Esophagus squamous epithelium (tissue), 5 donors: Measurements from ENCODE around the gene LMTK2. TPM values are rescaled to one million over a fixed set of nuclear protein-coding genes. Genes with fewer than 3 reads are reported as not detected.

Experiments used
- DNase-seq: peaks from one replicate; lab custom pipeline; 2025; lab: John Stamatoyannopoulos, UW
- H3K27ac ChIP-seq, 4 donors: fragments of 200-600 bp; sonication (generic); one replicate each; pipeline ENCODE4 v1.5.1; 2016 to 2019; ENCODE audit warnings: mild to moderate bottlenecking in 1 of 4
- H3K27me3 ChIP-seq, 4 donors: fragments of 200-600 bp; sonication (generic); 1 replicate in 3 of 4; 2 replicates in 1 of 4; pipeline versions ENCODE4 v1.5.1 to v1.6.0; 2017 to 2021; ENCODE audit warnings: antibody characterized with exemption in 1 of 4
- H3K36me3 ChIP-seq, 3 donors: fragments of 200-600 bp; sonication (generic); one replicate each; pipeline ENCODE4 v1.5.1; 2016 to 2019
- H3K4me1 ChIP-seq, 3 donors: fragments of 200-600 bp; sonication (generic); one replicate each; pipeline ENCODE4 v1.5.1; 2017 to 2019
- H3K4me3 ChIP-seq, 4 donors: fragments of 200-600 bp; sonication (generic); 1 replicate in 3 of 4; 2 replicates in 1 of 4; pipeline ENCODE4 v1.5.1; 2016 to 2019; ENCODE audit warnings: mild to moderate bottlenecking in 2 of 4, moderate library complexity in 1 of 4
- H3K9me3 ChIP-seq, 3 donors: fragments of 200-600 bp; sonication (generic); one replicate each; pipeline ENCODE4 v1.5.1; 2016 to 2019
- POLR2A ChIP-seq, 4 donors: fragments of 450-650 bp; IDR thresholded peaks; one replicate each; pipeline ENCODE4 v1.6.1; 2017; ENCODE audit warnings: antibody characterized with exemption in 4 of 4, mild to moderate bottlenecking in 4 of 4, moderate library complexity in 3 of 4
- WGBS, 2 donors: methylation state at CpG; one replicate each; pipeline ENCODE4 v1.1.5; 2018; 5-methylcytosine and 5-hydroxymethylcytosine counted together
- intact Hi-C: fragments of 100-400 bp; cut with DNase I; formaldehyde crosslinking; loops from one replicate; pipeline ENCODE4 v1.15.0; 2022
- total RNA-seq, 4 donors: library from RNA; depleted of rRNA; stranded (reverse); fragments of >200 nt; gene quantifications; one replicate each; pipeline ENCODE4 v1.1.0, GENCODE V29; 2016
- TF ChIP-seq, protein P1 (sequence below), 6 experiments: fragments of 450-650 bp in 4 of 6; fragments of 200-600 bp in 2 of 6; sonication (generic) in 2 of 6; IDR thresholded peaks; one replicate each; pipeline ENCODE4 v1.5.1; 2016 to 2019; ENCODE audit warnings: antibody characterized with exemption in 6 of 6, mild to moderate bottlenecking in 4 of 6, moderate library complexity in 4 of 6
- donor health status: DM: yes; HTN: yes; CAD: no.

Gene LMTK2
- total RNA-seq, 4 donors from 2014 or later, result 16.0 to 29.3 (median 20.3) TPM

DNA sequence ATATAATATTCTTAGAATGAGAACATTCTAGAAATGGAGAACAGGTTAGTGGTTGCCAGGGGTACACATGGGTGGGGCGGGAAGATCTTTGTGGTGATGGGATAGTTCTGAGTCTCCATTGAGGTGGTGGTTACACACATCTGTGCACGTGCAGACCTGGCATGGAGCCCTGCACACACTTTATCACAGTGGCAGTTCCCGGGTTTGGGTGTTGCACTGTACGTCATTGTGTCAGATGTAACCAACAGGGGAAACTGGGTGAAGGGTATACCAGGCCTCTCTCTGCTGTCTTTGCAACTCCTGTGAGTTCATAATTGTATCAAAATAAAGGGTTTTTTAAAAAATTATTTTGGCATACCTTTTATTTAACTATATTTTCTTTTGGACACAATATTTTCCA lies 51.1 kb downstream of the LMTK2 start:
- WGBS, 2 donors, result 80 to 89% methylated on average over 4 of the region's 4 CpGs
- no peak overlapping the region for H3K4me3 ChIP-seq
- no peaks in the 10 kb centered on the region for H3K9me3 ChIP-seq
- intact Hi-C loops, result no loop called here
- no peaks in the 10 kb centered on the region for H3K4me1 ChIP-seq
- peaks cover 0 to 75% (median 22%) of the 10 kb centered on the region in 3 donors for H3K36me3 ChIP-seq
- H3K27ac ChIP-seq, result no peak overlapping the region
- DNase-seq, result no peak
- no peaks in the 10 kb centered on the region for H3K27me3 ChIP-seq
- TF ChIP-seq POLR2A (IDR thresholded peaks at IDR 0.05), result no peak
- TF ChIP-seq, protein P1, sequence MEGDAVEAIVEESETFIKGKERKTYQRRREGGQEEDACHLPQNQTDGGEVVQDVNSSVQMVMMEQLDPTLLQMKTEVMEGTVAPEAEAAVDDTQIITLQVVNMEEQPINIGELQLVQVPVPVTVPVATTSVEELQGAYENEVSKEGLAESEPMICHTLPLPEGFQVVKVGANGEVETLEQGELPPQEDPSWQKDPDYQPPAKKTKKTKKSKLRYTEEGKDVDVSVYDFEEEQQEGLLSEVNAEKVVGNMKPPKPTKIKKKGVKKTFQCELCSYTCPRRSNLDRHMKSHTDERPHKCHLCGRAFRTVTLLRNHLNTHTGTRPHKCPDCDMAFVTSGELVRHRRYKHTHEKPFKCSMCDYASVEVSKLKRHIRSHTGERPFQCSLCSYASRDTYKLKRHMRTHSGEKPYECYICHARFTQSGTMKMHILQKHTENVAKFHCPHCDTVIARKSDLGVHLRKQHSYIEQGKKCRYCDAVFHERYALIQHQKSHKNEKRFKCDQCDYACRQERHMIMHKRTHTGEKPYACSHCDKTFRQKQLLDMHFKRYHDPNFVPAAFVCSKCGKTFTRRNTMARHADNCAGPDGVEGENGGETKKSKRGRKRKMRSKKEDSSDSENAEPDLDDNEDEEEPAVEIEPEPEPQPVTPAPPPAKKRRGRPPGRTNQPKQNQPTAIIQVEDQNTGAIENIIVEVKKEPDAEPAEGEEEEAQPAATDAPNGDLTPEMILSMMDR (IDR thresholded peaks at IDR 0.05), result no peak

DNA sequence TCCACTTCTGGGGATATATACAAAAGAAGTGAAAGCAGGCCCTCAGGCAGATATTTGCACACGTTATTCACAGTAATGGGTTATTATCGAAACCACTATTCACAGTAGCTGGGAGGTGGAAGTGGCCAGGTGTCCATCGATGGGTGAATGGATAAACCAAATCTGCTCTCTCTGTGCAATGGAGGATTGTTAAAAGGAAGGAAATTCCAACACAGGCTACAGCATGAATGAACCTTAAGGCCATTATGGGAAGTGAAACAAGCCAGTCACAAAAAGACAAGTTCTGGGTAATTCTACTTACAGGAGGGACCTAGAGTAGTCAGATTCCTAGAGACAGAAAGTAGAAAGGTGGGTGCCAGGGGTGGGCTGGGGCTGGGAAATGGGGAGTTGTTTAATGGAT lies 56.1 kb downstream of the LMTK2 start:
- WGBS, 2 donors, result 33 to 41% methylated on average over 3 of the region's 3 CpGs
- Histone ChIP-seq H3K4me3 (no peak overlapping the region), H3K4me1 (peaks cover 0 to 8% (median 0%) of the 10 kb centered on the region in 3 donors), H3K27me3 (no peaks in the 10 kb centered on the region), H3K9me3 (no peaks in the 10 kb centered on the region), H3K36me3 (peaks cover 0 to 38% (median 0%) of the 10 kb centered on the region in 3 donors), H3K27ac (no peak overlapping the region)
- TF ChIP-seq, protein P1 (IDR thresholded peaks at IDR 0.05), result no peak
- no peak for TF ChIP-seq POLR2A (IDR thresholded peaks at IDR 0.05)
- intact Hi-C loops, result no loop called here
- no peak for DNase-seq

DNA sequence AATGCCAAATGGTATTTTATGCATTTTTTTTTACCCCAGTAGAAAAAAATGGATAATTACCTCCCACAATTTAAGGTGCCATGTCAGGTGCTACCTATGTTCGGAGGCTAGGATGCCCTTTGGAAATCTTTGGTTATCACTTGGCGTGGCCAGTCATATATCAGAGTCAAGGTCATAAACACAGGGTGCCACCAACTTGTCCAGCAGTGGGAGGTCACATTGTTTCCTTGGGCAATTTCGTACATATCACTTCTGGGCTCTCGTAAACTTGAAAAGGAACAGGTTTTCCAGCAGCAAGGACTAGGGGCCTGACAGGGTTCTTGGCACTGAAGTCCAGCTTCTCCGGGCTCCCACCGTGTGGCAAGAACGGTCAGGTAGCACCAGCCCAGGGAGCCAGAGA lies 56.6 kb downstream of the LMTK2 start:
- DNase-seq, result no peak
- WGBS, 2 donors, result 63 to 72% methylated on average over 3 to 6 of the region's 7 CpGs
- H3K9me3 ChIP-seq, result no peaks in the 10 kb centered on the region
- intact Hi-C loops, result no loop called here
- H3K27ac ChIP-seq, result no peak overlapping the region
- TF ChIP-seq POLR2A (IDR thresholded peaks at IDR 0.05), result no peak
- TF ChIP-seq, protein P1 (IDR thresholded peaks at IDR 0.05), result no peak
- H3K4me3 ChIP-seq, result no peak overlapping the region
- H3K36me3 ChIP-seq, result peaks cover 0 to 34% (median 0%) of the 10 kb centered on the region in 3 donors
- no peaks in the 10 kb centered on the region for H3K27me3 ChIP-seq
- H3K4me1 ChIP-seq, result peaks cover 0 to 8% (median 0%) of the 10 kb centered on the region in 3 donors

DNA sequence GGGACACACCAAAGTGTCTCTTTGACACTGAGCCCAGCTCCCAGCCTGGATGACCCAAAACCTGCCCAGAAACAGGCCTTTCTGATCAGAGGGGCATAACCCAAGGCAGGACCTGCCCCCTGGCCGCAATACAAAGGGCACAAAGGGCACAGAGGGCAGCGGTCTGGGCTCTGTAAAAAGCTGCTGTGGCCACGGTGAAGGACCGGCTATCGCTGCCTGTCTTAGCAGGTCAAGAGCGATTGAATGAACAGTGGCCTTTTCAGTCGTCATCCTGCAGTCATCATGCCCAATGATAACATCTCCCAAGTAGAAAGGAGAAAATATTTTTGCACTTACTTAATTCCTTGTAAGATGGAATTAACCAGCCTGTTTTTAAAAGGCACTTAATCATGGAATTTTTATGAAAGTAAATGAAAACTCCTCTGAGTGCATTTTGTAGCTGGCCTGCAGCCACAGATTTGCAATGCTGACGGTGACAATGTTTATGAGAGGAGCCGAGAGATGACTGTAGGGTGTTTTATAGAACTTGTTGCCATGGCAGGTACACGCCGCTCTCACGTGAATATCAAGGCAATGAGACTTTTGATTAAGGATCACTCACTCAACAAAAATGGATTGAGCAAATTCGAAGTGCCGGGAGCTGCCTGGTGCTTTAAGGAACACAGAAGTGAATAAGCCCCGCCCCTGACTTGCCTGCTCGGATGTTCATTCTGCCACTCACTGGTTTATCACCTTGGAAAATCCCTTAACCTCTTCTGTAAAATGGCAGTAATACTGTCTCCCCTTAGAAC lies 57.2 kb downstream of the LMTK2 start:
- Histone ChIP-seq H3K4me3 (no peak overlapping the region), H3K27me3 (no peaks in the 10 kb centered on the region), H3K9me3 (no peaks in the 10 kb centered on the region), H3K36me3 (peaks cover 0 to 30% (median 0%) of the 10 kb centered on the region in 3 donors), H3K27ac (no peak overlapping the region), H3K4me1 (peaks cover 0 to 8% (median 0%) of the 10 kb centered on the region in 3 donors)
- WGBS, 2 donors, result 56 to 57% methylated on average over 13 to 16 of the region's 16 CpGs
- intact Hi-C loops, result no loop called here
- DNase-seq, result no peak
- TF ChIP-seq POLR2A (IDR thresholded peaks at IDR 0.05), result no peak
- TF ChIP-seq, protein P1 (IDR thresholded peaks at IDR 0.05), result no peak
